GM19328 (cell line): ENCODE data around the gene UBA7.
A peak's percentile ranks its signal among the peaks of the same experiment; 100 is the strongest.
"Not testable (repeated sequence)": the region's sequence is repeated elsewhere in the genome, so short reads cannot be mapped to it uniquely, and the experiment has no call there.

Source experiments
- ATAC-seq: cut with Tn5 transposase; IDR thresholded peaks from one replicate; pipeline ENCODE4 v1.9.1; 2021; ENCODE audit warnings: mild to moderate bottlenecking, moderate library complexity; ENCODE audit not compliant: unreplicated experiment

Gene UBA7

GRCh38 chr3:49813497-49814174, at the start of gene UBA7:
UBA7 (minus strand) TSS chr3:49813953; CDS start chr3:49813787, 166 bp downstream.
- ATAC-seq = no peak

GRCh38 chr3:49859576-49860305, 46.0 kb upstream of the UBA7 start:
- no peak for ATAC-seq

GRCh38 chr3:49856181-49857005, 42.6 kb upstream of the UBA7 start, which contains the start of gene TRAIP:
TRAIP (minus strand) TSS chr3:49856564; CDS start chr3:49856453, 111 bp downstream.
- ATAC-seq = peak; percentile 95

- no peak for ATAC-seq
Measured at GRCh38 chr3:49855662-49856061, 41.9 kb upstream of the UBA7 start.

GRCh38 chr3:49845694-49846093, 31.9 kb upstream of the UBA7 start:
- no peak for ATAC-seq

- no peak for ATAC-seq
Measured at GRCh38 chr3:49844464-49845183, 30.9 kb upstream of the UBA7 start.

GRCh38 chr3:49842843-49843517, 29.2 kb upstream of the UBA7 start:
- ATAC-seq = no peak

GRCh38 chr3:49841806-49842205, 28.1 kb upstream of the UBA7 start:
- no peak for ATAC-seq

- no peak for ATAC-seq
Measured at GRCh38 chr3:49841126-49841696, 27.5 kb upstream of the UBA7 start.

- ATAC-seq = no peak
Measured at GRCh38 chr3:49840388-49840787, 26.6 kb upstream of the UBA7 start.

- ATAC-seq = no peak
Measured at GRCh38 chr3:49839193-49839809, 25.5 kb upstream of the UBA7 start.

- ATAC-seq = no peak
Measured at GRCh38 chr3:49831341-49831740, 17.6 kb upstream of the UBA7 start.

- ATAC-seq = no peak
Measured at GRCh38 chr3:49826016-49826415, 12.3 kb upstream of the UBA7 start.

- ATAC-seq = not testable (repeated sequence)
Measured at GRCh38 chr3:49823131-49823530, 9.4 kb upstream of the UBA7 start.

GRCh38 chr3:49812916-49813496, 747 bp downstream of the UBA7 start:
- ATAC-seq = no peak

- no peak for ATAC-seq
Measured at GRCh38 chr3:49807431-49808114, 6.2 kb downstream of the UBA7 start.

GRCh38 chr3:49806850-49807249, 6.9 kb downstream of the UBA7 start:
- no peak for ATAC-seq

- no peak for ATAC-seq
Measured at GRCh38 chr3:49805897-49806701, 7.7 kb downstream of the UBA7 start.
